CD4-positive, alpha-beta T cell treated with Interleukin-12 subunit alpha and Interleukin-12 subunit beta, for 1 hour (primary cell): ENCODE data around the gene SORCS1.

Experiments used
- DNase-seq: peaks from one replicate; pipeline ENCODE4 v3.0.0-alpha.2; 2020

The SORCS1 gene

DNA sequence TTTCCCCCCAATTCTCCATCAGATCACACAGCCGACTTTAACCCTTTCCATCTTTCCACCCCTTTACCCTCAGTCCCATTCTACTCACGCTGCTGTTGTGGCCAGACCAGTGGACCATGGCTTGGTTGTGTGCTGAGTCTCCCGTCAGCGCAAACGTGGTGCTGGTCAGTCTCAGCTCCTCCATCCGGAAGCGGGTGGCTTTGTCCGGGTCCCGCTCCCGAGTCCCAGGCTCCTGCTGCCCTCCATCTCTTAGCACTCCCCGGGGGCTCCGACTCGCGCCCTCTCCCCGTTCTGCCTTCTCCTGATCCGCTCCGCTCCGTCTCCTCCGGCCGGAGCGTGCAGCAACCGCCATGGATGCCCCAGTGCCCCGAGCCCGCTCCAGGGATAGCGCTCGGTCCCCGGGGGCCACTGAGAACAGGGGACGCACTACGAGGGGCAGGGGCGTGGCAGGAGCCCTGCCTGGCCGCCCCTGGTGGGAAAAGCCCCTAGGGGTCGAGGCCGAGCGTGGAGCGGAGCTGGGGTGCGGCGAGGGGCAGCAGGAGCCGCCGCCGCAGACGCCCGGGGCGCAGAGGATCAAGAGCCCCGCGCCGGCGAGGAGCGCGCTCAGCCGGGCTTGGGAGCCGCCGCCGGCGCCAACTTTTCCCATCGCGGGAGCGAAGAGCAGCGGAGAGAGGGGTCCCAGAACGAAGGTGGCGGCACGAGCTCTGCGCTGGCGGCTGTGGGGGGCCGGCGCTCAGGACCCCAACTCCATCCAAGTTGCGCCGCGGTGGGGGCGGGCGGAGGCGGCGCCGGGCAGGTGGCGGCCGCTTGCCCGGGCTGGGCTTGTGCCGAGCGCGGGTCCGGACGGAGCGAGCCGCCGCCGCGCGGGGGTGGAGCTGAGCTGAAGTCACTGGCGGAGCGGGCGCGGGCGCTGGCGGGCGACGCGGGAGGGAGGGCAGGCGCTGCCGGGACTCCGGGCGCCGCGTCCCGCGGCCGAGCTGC lies at the start of gene SORCS1:
Gene SORCS1 (minus strand): TSS at position 826 of the 981 bp plus-strand sequence.
- no peak for DNase-seq

DNA sequence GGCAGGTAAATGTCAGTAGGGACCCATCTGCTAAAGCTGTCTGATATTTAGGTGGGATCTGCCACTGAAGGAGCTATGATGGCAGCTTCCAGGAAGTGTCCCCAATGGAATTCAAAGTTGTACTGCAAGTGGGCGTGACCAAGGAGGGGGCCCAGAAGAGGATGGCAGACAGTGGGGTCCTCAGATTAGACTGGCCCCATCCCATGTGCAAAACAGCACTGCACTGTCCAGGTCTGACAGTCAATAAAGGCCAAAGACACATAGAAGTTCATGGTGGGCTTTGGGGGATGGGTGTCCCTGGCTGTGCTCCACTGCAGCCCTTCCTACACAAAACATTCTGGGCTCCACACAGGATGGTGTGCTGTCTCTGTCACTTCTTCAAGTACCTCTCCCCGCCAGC lies 49.8 kb upstream of the SORCS1 start:
- no peak for DNase-seq

DNA sequence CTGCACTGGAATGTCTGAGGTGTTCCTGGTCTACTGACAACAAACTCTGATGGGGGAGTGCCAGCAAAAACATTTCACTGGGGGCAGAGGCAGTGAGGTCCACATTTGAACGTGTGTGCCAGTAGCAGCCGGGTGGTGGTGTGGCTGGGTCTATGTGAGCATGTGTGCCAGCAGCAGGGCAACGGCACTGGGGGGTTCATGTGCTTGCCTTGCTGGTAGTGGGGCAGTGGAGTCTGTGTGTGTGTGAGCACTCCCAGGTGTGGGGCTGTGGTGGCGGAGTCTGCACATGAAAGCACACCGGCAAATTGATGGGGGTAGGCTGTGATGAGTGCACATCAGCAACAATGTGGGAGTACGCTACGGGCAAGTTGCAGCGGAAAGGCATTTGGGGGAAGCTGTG lies 49.4 kb upstream of the SORCS1 start:
- no peak for DNase-seq

DNA sequence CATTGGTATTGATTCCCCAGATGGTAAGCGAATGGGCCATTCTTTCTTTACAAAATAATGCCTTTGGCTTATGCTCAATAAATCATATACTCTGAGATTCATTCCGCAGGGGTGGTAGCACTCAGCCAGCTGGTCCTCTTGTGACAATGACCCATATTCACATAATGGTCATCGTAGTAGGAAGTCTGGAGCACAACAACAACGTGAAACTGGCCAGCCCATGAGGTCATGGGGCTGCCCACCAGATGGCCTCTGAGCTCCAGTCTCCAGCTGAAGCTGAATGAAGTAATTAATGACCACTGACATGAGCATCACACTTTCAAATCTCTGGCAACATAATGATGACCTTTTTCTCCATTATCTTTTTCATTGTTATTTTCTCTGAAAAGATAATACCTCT lies 42.3 kb upstream of the SORCS1 start:
- DNase-seq = no peak

DNA sequence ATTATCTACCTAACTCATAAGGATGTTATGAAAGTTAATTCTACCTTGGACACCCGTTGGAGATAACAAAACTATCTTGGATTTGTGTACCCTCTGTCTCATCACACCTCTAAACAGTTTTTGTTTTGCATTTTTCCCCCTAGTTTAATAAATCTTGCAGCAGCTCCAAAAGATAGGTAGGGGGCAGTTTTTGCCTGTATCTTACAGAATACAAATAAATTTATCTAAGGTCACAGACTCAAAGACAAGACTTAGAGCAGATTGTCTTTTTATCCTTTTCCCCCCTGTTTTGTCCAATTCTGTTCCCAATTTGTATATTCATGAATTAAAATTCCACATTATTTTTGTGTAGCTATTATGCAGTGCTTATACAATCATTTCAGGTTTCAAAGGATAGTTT lies 5.0 kb upstream of the SORCS1 start:
- DNase-seq = no peak

DNA sequence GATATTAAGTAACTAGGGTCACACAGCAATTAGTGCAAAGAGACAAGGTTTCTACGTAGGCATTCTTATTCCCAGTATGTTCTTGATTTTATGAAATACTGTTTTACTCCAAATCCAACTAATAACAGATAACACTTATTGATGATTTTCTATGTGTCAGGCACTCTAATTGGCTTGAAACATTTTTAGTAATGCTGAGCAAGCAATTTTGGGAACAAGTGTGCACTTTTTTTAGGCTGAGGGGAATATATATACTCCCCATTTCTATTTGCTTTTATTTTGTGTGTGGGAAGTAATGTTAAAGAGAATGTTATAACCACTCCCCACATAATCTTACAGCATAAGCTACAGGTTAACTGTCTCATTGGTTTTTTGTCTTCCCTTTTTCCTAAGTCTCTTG lies 4.2 kb upstream of the SORCS1 start:
- DNase-seq = no peak

DNA sequence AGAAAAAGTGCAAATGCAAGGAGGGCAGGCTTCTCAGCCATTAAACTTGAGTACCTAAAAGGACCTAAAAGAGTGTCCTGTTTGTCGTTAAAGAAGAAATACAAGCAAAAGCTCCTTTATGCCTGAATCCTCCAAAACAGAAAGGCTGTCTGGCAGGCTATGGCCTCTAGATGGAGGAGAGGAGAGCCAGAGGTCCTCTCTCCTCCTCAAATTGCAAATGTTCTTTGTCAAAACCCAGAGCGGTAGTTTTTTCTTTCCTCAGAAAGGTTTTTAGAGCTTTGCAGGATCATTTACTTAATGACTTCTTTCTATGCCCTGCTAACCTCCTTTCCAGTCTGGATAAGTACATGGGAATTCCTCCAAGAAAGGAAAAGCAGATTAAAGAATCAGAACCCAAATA lies 1.9 kb upstream of the SORCS1 start:
- no peak for DNase-seq

DNA sequence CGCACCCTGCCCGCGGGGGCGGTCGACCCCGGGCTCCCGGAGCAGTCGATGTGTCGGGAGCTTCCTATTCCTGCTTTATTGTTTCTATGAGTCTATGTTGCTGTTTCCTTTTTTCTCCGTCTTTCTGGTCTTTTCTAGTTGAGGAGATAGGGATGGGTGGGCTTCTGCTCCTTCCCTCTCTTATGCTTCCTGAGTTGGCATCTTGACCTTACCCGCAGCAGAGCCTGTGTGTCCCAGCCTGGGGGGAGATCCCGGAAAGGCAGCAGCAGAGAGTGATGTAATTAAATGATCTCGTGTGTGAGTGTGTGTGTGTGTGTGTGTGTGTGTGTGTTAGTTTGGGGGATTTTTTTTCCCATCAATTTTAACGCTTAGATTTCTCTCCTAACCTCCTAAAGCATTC lies 486 bp upstream of the SORCS1 start:
- DNase-seq = no peak

DNA sequence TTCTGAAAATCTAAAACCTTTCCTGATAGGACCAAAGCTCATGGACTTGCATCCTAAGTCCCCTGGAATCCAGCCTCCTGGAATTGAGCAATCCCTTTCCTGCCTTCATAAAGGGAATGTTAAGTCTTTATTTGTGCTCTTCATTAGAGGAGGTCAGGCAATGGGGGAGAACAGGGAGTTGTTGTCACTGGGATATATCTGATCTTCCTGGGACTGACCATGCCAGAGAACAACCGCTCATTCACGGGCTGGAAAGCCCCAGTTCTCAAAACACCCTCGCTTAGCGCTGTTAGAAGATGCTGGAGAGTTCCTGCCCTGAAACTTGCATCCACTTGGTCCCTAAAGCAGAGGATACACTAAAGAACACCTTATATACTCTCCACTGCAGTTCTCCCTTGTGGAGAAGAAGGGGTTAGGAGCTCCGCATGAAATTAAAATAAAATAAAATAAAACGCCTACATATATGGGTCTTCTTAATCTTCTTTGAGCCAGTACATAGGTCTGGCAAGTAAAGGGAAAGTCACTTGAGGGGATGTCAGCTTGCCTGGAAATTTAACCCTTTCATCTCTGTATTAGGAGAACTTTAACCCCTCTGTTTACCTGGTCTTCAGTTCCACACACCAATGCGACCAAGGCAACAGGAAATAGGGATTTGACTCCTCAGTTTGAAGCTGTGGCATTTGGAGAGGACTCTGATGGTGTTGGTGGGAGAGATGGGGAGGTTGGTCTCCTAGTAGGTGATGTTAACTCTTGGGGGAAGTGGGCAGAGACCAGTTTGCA lies 1.2 kb downstream of the SORCS1 start:
- DNase-seq = no peak

DNA sequence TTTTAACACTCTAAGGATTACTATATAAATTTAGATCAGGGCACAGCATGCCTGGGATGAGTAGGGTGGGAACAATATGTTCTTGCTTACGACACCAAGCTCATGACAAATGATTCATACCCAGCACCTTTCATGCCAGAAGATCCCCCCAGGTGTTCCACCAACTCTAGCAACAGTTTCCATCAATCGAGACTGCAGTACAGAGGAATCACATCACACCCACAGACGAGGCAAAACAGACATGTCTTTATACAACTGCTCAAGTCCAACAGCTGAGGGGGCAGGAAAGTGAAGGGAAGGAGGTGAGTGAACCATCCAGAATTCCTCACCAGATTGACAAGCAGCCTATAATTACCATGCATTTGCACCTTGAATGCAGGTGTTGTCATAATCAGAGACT lies 3.6 kb downstream of the SORCS1 start:
- DNase-seq = no peak

DNA sequence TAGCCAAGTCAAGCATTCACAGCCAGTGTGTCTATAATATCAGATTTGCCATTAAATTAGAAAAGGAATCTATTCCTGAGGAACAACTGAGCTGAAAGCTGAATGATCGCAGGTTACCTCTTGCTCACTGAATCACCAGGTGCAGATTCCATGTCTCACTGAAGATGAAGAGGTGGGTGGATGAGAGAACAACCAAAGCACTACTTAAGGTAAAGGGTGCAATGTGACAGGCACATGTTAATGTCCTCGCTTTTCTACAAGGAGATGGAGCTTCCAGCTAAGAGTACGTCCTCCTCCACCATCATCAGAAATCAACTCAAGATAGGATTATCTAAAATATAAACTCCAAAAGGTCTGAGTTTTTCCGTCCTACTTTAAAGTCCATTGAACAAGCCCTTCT lies 4.6 kb downstream of the SORCS1 start:
- no peak for DNase-seq

DNA sequence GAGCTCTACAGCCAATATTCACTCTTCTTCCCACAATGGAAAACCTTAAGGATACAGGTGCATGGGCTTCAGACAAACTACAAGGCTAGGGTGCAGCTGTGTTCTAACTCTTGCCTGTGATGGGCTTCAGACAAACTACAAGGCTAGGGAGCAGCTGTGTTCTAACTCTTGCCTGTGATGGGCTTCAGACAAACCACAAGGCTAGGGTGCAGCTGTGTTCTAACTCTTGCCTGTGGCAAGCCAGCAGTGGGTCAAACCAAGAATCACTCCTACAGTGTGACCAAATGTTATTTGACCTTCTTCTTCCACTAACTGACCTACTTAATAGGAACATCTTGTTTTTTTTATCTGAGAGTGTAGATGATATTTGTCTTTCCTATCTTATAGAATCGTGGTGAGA lies 7.4 kb downstream of the SORCS1 start:
- no peak for DNase-seq

DNA sequence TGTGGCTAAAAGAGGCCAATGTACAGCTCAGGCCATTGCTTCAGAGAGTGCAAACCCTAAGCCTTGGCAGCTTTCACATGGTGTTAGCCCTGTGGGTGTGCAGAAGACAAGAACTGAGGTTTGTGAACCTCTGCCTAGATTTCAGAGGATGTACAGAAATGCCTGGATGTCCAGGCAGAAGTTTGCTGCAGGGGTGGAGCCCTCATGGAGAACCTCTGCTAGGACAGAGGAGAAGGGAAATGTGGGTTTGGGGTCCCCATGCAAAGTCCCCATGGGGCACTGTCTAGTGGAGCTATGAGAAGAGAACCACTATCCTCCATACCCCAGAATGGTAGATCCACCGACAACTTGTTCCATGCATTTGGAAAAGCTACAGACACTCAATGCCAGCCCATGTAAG lies 12.4 kb downstream of the SORCS1 start:
- no peak for DNase-seq

DNA sequence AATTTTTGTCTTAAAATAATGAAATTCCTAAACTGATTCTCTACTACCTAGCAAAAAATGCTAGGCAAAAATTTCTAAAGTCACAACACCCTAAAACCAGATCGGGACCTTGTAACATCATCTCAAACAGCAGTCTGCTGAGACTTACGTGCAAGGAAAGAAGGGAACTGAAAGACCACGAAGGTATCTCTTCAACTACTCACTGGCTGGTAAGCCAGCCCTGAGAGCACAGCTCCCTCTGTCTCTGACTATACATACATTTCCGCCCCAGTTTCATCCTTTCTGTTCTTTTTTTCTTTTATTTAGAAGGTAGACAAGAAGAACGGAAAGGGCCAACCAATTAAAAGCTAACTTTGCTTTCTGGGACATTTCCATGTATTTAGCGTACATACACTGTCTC lies 15.6 kb downstream of the SORCS1 start:
- no peak for DNase-seq

DNA sequence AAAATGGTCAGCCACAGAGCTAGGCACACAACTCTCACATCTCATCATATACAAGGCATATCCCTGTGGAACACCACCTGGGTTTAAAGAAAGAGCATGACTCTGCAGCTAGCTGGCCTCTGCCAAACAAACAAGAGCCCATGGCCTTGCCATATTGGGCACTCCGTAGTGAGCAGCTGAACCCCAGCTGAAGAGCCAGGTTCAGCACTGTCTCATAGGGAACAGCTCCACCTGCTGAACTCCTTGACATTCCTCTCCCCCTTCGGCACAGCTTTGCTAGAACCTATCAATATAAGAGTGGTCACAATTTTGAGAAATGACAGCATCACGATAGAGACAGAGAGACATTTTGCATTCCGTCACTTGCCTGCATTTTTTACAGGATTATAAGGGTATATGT lies 20.0 kb downstream of the SORCS1 start:
- no peak for DNase-seq

DNA sequence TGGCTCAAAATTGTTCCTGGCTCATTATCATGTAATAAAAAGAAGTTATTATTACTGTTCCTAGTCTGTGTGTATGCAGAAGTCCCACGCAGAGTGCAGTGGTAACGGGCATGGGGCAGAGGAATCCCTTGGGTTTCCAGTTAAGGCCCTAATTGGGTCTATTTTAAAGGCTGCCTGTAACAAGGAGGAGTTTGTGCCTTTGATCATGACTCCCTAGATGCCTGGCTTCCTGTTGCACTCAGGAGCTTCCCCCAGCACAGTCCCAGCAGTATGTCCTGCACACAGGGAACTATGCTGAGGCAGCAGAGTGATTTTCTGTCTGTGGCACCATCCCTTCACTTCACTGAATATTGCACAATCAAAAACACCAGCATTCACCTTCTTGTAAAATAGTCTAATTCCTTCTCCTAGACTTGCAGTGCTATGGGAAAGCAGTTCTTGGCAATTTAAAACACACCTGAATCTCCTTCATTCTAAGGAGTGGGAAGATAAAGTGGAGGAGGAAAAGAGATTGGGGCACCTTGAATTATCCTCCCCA lies 22.9 kb downstream of the SORCS1 start:
- DNase-seq = no peak

DNA sequence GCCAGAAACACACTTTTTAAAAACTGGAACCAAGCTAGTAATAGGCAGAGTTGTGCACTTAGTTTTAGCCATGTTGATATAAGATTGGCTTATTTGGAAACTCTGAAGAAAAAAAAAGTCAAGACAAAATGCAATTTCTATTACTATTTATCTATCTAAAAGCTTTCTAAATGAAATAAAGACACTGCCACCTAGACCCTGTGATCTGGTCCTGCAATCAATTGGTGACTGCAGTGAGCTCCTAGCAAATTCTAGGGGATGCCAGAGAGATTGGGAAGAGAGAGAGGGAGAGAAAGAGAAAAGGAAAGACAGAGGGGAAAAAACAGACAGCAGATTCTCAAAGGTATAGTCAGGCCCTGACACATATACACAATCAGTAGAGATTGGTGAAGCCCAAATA lies 25.3 kb downstream of the SORCS1 start:
- no peak for DNase-seq

DNA sequence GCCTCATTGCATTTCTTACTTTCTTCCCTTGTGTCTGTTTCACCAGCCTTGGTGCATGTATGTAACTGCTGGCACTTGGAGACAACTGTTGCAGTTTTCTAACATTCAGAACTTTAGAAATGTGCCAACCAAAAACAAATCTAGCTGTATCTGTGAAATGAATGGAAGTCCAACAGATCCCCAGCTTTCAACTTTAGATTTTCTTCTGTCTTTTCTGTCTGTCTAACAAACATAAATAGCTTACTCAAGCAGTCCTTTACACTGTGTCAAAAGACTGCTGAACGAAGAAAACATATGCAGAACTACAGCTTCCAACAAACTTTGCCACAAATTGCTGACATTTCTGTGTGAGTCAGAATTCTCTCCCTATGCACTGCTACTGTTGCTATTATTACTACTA lies 30.9 kb downstream of the SORCS1 start:
- DNase-seq = no peak

DNA sequence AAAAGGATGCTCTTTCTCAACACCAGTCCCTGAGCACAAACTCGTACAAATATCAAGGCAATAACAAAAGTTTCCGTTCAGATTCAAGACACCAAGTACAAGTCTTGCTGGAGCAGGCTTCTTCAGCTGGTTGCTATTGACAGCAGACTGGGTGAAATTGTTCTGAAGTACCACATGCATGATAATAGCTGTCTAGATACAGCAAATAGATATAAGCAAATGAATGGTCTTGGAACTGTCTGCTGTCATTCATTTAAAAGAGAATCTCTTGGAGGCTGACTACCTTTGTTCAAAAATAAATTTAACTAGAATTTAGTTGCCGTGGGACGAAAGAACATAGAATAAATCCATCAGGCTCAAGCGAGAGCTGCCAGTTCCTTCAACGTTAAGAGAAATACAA lies 35.5 kb downstream of the SORCS1 start:
- no peak for DNase-seq

DNA sequence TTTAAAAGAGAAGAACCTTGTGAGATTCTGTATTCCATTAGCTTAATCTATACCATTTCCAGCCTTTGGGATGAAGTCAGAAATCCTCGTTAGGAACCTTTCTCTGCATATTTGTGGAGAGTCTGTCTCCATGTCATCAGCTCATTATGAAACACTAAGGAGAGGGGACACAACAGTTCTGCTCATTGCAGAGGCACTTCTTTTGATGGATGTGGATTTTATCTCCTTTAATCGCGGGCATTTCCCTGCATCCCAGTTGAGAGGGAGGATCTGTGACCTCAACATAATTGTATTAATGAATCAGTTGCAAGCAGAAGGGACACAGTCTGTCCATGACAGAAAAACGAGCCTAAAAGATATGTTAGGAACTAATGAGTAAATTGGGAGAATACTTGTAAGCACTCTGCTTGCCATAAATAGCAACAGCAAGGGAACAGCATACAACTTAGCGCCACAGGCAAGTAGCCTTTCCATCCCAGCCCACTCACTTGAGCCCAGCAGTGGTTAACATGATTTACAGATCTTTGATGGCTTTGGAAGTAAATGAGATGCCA lies 37.9 kb downstream of the SORCS1 start:
- DNase-seq = no peak

DNA sequence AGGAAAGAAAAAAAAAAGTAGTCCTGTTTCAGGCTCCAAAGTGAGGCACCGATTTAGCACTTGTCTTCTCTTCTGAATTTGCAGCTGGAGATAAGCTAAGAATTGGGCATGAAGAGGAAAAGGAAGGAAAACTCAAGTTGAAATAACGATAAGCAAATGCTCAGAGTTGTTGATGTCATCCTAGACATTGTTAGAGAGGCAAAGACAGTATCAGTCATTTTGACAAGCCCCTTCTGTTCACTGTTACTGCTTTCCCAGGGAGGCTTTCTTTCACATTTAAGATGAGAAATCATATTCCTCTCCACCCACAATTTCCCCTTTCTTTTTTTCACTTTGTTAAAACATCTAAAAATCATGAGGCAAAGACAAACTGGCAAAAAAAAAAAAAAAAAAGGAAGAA lies 41.8 kb downstream of the SORCS1 start:
- DNase-seq = no peak

DNA sequence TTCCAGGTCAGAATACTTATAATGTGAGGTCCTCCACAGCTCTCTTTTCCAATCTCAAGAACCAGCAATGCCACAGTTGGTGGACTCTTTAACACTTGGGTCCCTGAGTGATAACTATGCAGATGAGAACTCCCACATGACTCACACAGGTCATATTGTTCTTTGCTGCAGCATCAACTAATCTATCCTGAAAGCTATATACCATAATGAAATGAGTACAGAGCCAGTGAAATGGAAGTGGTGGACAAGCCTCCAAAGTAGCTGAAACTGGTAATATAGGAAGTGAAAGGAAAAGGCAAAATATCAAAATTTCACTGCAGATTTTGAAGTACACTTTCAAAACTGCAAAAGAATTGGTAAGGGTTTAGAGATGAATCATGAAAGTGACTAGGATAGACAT lies 45.6 kb downstream of the SORCS1 start:
- DNase-seq = no peak

DNA sequence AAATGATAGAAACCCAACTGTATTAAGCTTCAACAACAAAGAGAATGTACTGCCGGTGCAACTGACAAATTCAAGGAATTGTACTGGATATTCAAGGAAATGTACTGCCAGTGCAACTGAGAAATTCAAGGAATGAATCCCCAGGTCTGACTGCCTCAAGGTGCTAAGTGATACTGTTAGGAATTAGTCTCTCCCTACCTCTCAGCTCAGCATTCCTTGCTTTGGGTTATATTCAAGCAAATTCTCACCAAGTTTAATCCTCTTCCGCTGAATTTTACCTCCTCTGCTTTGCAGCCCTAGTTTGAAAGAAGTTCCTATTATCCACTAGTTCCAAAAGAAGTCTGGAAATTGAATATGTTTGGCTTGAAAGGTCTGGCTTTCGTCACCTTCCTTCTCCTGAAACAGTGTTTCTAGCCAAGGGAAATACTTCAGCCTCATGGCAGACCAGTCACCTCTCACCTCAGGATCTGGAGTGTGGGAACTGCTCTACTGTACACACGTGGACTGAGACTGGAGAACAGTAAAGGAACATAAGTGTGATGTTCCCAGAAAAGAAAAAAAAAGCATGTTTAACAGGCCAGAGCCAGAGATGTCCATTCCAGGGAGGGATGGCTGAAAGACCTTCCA lies 60.4 kb downstream of the SORCS1 start:
- DNase-seq = no peak
